ENCODE measurements around the gene MARCHF2.

The MARCHF2 gene

GRCh38 chr19:8455018-8455417, 41.9 kb downstream of the MARCHF2 start:
- DNase-seq, result no peak

GRCh38 chr19:8456064-8456463, 43.0 kb downstream of the MARCHF2 start:
- no peak for DNase-seq

DNA sequence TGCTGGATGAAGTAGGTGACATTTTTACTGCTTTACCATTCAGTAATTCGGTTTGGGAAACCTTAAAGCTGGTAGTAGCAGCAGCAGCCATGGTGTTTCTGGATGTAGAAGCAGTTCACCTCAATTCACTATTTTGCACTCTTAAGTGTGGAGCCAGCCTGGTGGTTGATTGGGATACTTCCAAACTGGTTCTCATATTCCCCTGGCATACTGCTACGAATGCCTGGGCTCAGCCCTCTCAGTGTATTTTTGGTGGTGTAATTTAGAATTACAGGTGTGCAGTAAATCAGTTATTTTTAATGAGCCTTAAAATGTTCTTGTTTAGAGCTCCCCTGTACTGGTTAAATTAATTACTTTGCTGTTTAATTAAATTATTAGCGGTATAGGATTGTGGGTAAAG, 44.1 kb downstream of the MARCHF2 start:
- DNase-seq, result no peak

DNA sequence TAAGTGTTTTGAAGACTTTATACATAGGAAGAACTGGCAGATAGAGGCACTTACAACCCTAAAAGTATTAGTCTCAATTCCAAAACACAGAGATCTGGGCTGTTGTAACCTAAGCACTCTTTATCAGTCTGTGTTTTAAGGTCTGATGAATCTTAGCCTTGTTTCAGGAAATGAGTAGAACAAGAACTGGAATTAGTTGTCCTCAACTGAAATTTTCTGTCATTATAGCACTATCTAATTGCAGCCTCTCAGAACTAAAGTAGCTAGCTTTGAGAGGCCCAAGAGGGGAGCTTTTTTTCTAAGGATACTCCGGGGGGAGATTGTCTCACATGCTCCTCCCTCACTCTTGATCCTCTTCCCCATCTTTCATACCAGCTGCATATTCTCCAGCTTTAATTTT, 44.7 kb downstream of the MARCHF2 start:
- peak; percentile 48 for DNase-seq

- DNase-seq, result no peak
Observed at GRCh38 chr19:8458380-8458779, 45.3 kb downstream of the MARCHF2 start.

DNA sequence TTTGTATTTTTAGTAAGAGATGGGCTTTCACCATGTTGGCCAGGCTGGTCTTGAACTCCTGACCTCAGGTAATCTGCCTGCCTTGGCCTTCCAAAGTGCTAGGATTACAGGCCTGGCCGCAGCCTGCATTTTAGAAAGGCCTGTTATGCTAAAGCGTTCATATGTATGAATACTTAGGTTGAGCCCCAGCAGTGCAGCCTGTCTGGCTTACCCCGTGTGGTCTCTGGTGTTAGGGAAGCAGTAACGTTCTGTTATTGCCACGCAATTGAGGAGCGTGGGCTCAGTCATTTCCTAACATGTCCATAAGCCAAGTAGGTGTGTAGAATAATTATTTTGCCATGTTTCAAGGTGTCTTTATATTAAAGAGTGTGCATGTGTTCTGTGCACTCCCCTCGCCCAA, 46.0 kb downstream of the MARCHF2 start:
- no peak for DNase-seq

GRCh38 chr19:8459520-8460270, 46.6 kb downstream of the MARCHF2 start:
- no peak for DNase-seq

DNA sequence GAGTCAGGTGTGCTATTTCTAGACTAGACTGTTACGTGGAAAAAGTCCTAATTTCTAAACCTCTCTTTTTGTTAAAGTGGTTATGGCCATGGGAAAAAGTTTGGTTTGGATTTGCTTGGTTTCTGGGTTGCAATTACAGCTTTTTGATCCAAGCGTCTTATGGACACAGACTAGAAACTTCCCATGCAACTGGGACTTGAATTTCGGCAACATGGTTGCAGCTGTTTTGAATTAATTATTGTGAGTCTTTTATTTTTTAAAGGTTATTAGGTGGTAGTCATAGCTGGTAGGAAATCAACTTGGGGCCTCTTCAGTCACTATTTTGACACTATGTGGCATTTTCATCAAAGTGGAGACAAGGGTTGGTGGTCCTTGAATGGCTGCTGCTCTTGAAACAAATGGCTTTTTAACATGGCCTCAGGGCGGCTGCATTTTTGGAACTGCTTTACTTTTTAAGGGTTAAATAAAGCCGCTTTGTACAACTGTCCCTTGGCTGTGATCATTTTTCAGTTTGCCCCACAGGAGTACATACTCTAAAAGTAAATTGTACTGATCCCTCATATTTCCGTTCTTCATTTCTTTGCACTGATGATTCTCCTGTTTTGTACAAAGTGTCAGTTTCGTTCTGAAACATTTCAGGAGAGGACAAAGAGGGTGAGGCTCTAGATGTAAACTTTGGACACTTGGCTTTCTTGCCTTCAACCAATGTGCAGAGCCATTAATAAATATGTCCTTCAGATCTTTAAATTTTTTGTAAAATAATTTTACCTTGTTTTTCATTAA, 47.6 kb downstream of the MARCHF2 start:
- DNase-seq, result no peak

DNA sequence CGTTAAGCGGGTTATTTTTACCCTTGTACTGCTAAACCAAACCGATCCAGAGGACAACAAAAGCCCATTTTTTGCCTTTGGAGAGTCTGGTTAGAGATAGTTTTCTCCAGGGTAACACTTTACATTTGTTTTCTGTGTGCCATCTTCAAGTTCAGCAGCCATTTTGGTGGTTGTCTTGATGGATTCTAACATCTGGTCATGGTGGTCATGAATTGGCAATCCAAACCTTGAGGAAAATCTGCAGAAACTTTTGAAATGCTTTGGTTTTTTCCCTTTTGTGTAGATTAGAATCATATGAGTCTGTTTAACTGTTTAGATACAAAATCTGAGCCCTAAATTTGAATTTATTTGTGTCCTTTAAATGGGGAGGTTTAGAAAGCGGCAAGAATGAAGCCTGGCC, 48.3 kb downstream of the MARCHF2 start:
- DNase-seq, result no peak

DNA sequence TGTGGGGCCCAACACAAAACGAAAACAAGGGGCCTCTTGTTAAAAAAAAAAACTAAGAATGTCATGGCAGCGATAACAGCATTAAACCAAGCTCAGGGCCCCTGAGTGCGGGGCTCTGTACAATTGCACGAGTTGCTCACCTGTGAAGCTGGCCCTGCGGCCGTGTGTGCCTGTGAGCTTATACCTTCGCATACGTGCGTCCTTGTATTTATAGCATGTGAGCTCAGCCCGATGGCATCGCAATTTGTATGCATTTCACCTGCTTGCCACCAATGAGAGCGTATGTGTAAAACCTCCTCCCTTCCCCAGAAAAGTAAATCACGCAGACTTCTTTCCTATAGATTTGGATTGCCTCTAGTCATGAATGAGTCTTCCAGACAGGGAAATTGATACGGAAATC, 48.8 kb downstream of the MARCHF2 start:
- DNase-seq, result no peak

- DNase-seq, result no peak
Observed at GRCh38 chr19:8462571-8462970, 49.5 kb downstream of the MARCHF2 start.

GRCh38 chr19:8463365-8463764, 50.3 kb downstream of the MARCHF2 start:
- no peak for DNase-seq

DNA sequence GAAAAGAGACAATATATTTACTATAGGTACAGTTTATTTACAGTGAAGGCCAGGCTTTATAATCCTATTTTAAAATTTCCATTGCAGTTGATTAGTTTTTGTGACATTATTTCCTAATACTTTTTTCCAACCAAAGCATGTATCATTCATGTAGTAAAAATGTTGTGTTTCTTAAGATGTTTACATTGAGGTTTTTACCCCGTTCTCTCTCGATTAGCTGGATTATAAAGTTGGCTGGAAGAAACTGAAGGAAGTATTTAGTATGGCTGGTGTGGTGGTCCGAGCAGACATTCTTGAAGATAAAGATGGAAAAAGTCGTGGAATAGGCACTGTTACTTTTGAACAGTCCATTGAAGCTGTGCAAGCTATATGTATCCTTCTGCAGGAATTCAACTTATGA, 52.9 kb downstream of the MARCHF2 start:
- DNase-seq, result no peak

DNA sequence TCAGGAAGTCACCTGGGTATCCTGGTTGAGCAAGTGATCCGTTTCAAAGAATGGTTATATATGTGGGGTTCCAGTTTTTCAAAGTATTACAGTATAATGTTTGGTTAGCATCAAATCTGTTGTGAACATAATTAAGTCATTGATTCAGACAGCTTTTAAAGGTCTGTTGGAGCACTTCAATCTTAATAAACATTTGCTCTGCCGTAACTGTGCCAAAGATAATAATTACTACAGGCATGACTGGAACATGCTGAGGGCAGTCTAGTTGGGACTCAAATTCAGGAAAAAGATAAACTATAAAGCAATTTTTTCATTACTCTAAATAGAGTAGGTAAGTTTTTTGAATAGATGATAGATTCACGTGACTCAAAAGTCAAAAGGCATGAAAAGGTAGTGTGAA, 55.0 kb downstream of the MARCHF2 start:
- no peak for DNase-seq

- DNase-seq, result no peak
Observed at GRCh38 chr19:8468761-8469373, 55.8 kb downstream of the MARCHF2 start.

GRCh38 chr19:8469613-8470368, 56.7 kb downstream of the MARCHF2 start:
- DNase-seq, result no peak

DNA sequence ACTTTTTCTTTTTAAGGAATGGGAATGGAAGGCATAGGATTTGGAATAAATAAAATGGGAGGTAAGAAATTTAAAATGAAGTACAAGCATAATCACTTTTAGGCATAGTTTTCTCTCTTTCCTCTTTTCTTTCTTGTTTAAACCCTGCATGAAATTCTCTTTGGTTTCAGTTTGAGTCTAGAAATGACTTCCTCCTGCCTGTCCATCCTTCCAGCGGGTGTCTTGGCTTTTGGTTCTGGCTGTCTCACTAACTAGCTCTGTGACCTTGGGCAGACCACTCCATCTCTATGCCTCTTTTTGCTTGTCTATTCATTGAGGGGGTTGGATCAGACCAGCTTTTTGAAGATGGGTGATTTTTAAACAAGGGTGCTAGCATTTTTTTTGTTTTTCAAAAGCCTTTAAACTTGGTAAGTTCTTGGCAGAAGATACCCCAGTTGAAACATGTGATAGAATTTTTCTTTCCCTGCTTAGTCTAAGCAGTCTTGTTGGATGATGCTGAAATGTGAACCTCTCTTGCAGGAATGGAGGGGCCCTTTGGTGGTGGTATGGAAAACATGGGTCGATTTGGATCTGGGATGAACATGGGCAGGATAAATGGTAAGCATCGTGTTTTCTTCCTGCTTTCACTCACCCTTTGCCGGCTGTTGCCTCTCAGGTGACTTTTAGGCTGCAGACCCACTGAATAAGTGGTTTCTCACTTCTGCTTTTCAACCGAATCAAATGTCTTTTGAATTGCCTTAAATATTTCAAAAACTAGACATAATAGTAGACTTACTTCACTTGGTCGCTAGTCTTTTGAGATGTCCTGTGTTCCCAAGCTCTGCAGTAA, 60.8 kb downstream of the MARCHF2 start:
- peak; percentile 33 for DNase-seq

DNA sequence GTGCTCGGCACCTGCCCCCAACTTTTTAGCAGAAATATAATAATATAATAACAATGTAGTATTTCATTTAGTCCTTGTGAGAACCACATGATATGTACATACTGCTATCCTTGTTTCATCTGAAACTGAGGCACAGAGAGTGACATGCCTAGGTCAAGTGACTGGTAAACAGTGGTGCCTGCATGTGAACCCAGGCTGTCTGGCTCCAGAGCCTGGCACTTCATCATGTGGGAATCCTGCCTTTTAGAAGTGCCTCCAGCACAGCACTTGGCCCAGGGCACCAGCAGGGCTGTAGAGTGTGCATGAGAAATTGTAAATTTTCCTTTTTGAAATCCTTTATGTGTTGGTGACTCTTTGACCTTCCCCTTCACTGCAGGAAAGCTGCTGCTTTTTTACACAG, 61.9 kb downstream of the MARCHF2 start:
- no peak for DNase-seq

DNA sequence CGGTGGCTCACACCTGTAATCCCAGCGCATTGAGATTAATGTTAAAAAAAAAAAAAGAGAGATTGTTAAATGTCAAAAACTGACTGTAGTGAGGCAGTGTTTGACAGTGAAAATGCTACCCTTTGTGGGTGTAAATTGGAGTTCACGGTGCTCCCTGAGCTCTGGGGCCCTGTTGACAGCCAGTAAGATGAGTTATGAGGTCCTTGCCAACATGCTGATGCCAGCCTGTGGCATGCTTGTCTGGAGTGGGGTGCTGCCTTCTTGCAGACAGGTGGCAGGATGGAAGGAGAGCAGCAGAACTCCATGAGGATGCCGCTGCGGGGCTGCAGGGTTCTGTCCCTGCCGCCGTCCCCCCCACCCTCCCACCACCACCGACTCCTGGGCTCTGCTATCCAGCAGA, 63.4 kb downstream of the MARCHF2 start:
- DNase-seq, result no peak

- DNase-seq, result no peak
Observed at GRCh38 chr19:8477889-8478288, 64.8 kb downstream of the MARCHF2 start.

- no peak for DNase-seq
Observed at GRCh38 chr19:8478598-8478997, 65.5 kb downstream of the MARCHF2 start.

- DNase-seq, result no peak
Observed at GRCh38 chr19:8481201-8481600, 68.1 kb downstream of the MARCHF2 start.

All from activated CD4-positive, alpha-beta T cell treated with anti-CD3 and anti-CD28 coated beads, Interleukin-2, amount 50 U/mL, for 16 hours (primary cell).